ENCODE measurements around the gene RIPK1.
"Not testable (repeated sequence)": the region's sequence is repeated elsewhere in the genome, so short reads cannot be mapped to it uniquely, and the experiment has no call there.

Gene RIPK1

DNA sequence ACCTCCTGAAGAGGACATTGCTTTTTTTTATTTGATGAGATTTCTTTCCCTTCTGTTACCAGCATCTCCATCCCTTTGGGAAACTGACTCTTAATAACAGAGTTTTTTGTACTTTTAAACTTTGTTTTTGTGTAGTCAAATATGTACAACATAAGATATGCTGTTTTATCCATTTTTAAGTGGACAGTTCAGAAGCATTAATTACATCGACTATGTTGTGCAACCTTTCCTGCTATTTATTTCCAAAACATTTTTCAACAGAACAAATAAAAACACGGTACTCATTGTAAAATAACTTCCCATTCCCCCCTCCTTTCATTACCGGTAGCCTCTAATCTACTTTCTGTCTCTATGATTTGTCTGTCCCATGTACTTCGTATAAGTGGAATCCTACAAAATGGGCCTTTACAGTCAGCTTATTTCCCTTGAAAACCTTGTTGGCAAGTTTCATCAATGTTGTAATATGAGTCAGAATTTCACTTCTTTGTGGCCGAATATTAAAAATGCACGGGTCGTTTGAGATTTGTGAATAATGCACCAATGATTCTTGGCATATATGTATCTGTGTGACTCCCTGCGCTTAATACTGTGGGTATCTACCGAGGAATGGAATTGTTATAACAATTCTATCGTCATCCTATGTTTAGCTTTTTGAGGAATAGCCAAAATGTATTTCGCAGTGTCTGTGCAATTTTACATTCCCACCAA is 11.1 kb upstream of the RIPK1 start:
- TF ChIP-seq Cebpa-rat (IDR thresholded peaks at IDR 0.05): no peak
- H3K4me2 ChIP-seq: no peak overlapping the region
- no peaks in the 10 kb centered on the region for H3K9me3 ChIP-seq (replicated peaks in 1 of 11)
- H4K20me1 ChIP-seq: no peaks in the 10 kb centered on the region
- peaks cover 34 to 60% (median 49%) of the 10 kb centered on the region in 10 experiments for H3K4me1 ChIP-seq
- H3K9ac ChIP-seq: no peak overlapping the region
- H3K36me3 ChIP-seq: no peaks in the 10 kb centered on the region
- no peaks in the 10 kb centered on the region for H3K27me3 ChIP-seq
- no peak overlapping the region for H3K4me3 ChIP-seq
- H3K27ac ChIP-seq: no peak overlapping the region

DNA sequence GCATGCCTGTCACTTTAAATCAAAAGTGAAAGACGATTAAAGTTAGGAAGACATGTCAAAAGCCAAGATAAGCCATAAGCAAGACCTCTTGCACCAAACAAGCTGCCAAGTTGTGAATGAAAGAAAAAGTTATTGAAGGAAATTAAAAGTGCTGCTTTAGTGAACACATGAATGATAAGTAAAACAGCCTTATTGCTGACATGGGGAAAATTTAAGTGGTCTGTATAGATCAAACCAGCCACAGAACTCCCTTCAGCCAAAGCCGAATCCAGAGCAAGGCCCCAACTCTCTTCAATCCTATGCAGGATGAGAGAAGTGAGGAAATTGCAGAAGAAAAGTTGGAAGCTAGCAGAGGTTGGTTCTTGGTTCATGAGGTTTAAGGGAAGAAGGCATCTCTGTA is 9.3 kb upstream of the RIPK1 start:
- Histone ChIP-seq H3K4me2 (peak overlapping the region in 7 of 11 experiments; percentile 1 to 28 (median 19); a peak in 6 of 22 replicates), H3K27ac (no peak overlapping the region), H3K9me3 (replicated peaks in 1 of 11) (no peaks in the 10 kb centered on the region), H4K20me1 (no peaks in the 10 kb centered on the region), H3K4me3 (no peak overlapping the region), H3K27me3 (no peaks in the 10 kb centered on the region), H3K36me3 (no peaks in the 10 kb centered on the region), H3K9ac (no peak overlapping the region), H3K4me1 (peaks cover 25 to 48% (median 38%) of the 10 kb centered on the region in 10 experiments)
- TF ChIP-seq Cebpa-rat (IDR thresholded peaks at IDR 0.05): no peak

DNA sequence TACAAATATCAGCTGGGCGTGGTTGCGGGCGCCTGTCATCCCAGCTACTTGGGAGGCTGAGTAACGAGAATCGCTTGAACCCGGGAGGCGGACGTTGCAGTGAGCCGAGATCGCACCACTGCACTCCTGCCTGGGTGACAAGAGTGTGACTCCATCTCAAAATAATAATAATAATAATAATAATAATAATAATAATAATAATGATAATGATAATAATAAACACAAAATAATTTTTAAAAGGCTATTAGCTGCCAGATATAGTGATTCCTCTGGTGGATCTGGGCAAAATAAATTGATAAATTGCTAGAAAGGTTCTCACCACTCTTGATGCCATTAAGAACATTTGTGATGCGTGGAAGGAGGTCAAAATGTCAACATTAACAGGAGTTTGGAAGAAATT is 8.2 kb upstream of the RIPK1 start:
- H3K4me1 ChIP-seq: peaks cover 34 to 49% (median 39%) of the 10 kb centered on the region in 10 experiments
- not testable (repeated sequence) for H3K27ac ChIP-seq, H3K4me3 ChIP-seq

DNA sequence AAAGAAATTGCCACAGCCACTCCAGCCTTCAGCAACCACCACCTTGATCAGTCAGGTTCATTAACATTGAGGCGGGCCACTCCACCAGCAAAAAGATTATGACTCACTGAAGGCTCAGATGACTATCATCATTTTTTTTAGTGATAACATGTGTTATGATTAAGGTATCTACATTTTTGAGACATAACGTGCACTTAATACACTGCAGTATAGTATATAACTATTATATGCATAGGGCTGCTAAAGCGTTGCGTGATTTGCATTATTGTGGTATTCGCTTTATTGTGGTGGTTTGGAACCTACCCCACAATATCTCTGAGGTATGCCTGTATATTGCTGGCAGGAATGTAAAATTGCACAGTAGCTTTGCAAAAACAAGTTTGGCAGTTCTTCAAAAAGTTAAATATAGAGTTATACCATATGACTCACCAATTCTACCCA is 6.8 kb upstream of the RIPK1 start:
- H3K27ac ChIP-seq: no peak overlapping the region
- TF ChIP-seq Cebpa-rat (IDR thresholded peaks at IDR 0.05): no peak
- no peaks in the 10 kb centered on the region for H3K36me3 ChIP-seq
- no peaks in the 10 kb centered on the region for H3K27me3 ChIP-seq
- H3K4me2 ChIP-seq: peak overlapping the region; percentile 10 to 54 (median 37); a peak in 19 of 22 replicates
- H3K9ac ChIP-seq: no peak overlapping the region
- H3K4me1 ChIP-seq: peaks cover 38 to 55% (median 44%) of the 10 kb centered on the region in 10 experiments
- H3K4me3 ChIP-seq: no peak overlapping the region
- H3K9me3 ChIP-seq (replicated peaks in 1 of 11): no peaks in the 10 kb centered on the region
- H4K20me1 ChIP-seq: peaks cover 0 to 13% (median 0%) of the 10 kb centered on the region in 11 experiments; a peak in 6 of 22 replicates

More for the DNA sequence above, 8.2 kb upstream of the RIPK1 start:
- H3K4me2 ChIP-seq: peak overlapping the region in 7 of 11 experiments; percentile 2 to 54 (median 42); a peak in 7 of 22 replicates
- H3K9ac ChIP-seq; H4K20me1 ChIP-seq; H3K9me3 ChIP-seq (replicated peaks in 1 of 11); H3K36me3 ChIP-seq; H3K27me3 ChIP-seq: not testable (repeated sequence)

DNA sequence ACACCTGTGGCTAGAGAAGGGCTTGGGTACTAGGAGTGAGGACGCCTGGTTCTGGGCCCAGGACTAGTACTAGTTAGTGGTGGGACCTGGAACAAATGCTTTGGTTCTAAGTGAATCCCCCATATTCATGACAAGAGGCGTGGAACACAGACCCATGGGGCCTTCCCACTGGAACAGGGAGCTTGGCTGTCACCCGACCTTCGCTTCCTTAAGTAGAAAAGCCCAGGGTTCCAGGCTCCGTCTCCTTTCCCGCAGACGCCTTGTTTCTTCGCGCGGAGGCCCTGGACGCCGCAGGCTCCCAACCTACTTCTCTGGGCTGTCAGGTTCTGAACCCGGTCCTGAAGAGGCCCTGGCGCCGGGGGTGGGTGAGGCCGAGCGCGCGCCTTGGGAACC is 5.0 kb upstream of the RIPK1 start:
- Histone ChIP-seq H4K20me1 (peaks cover 0 to 22% (median 0%) of the 10 kb centered on the region in 11 experiments; a peak in 7 of 22 replicates), H3K4me2 (peak overlapping the region; percentile 52 to 99 (median 94); a peak in 21 of 22 replicates), H3K9ac (peak overlapping the region in 10 of 11 experiments; percentile 67 to 89 (median 80); a peak in 20 of 22 replicates), H3K27ac (peak overlapping the region in 7 of 11 experiments; percentile 64 to 76 (median 73); a peak in 10 of 22 replicates), H3K4me3 (peak overlapping the region; percentile 79 to 90 (median 84)), H3K4me1 (peaks cover 48 to 69% (median 58%) of the 10 kb centered on the region in 10 experiments)
- H3K36me3 ChIP-seq; H3K27me3 ChIP-seq; H3K9me3 ChIP-seq (replicated peaks in 1 of 11): not testable (repeated sequence)

DNA sequence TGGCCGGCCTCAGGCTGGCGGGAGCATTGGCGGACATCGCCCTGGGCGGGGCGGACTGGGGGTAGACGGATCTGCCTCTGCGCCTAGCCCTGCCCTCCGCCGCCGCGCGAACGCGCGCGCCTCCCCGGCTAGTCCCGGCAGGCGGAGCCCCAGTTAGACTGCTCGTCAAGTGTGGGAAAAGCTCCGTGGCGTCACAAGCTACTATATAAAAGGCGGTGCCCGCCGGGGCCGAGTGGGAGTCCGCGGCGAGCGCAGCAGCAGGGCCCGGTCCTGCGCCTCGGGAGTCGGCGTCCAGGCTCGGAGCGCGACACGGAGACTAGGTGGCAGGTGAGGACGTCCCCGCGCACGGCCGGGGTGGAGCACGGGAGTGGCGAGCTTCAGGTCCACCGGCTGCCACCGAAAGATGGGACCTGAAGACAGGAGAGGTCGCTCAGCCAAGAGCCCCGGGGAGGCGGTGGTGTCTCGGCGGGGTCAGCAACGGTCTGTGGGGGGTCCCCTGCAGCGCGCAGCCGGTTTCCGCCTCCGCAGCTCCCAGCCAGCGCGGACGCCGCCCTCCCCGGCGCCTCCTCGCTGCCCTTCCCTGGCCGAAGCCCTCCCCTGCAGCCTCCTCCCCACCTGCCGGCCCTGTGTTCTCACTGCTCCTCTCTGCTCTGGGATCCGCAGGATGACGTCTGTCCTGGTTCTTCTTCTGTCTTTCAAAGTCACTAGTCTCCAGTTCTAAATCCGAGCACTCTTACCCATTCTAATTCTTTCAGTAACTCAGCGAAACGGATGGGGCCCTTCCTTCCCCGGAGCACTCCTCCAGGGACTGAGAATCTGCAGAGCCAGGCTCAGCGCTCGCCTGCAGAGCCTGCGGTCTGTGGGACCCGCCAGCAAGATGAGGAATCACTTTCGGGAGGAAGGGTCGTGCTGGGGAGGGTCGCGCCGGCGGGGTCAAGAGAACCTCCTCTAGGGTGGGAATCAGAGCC is 4.3 kb upstream of the RIPK1 start:
- H3K4me3 ChIP-seq: peak overlapping the region; percentile 79 to 90 (median 84)

DNA sequence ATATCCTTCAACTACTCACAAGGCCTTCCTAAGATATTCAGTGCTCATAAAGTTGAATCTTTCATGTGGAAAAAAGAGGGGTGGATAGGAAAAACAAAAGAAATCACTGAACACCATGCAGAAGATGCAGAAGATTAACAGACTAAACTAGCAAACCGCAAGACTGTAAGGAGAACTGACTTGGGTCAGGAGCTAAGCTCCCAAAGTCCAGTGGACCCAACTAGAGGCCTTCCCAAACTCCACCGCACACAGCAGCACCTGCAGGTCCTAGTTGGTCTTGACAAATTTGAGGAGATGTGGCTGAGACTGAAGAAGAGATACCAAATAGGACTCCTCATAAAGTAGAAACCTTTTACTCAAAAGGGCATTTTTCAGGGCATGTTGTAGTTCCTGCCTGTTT is 3.3 kb downstream of the RIPK1 start:
- TF ChIP-seq Cebpa-rat (IDR thresholded peaks at IDR 0.05): no peak
- H3K4me1 ChIP-seq: peaks cover 59 to 73% (median 66%) of the 10 kb centered on the region in 10 experiments
- no peak overlapping the region; a peak in 1 of 22 replicates for H3K9ac ChIP-seq
- peaks cover 0 to 81% (median 30%) of the 10 kb centered on the region in 11 experiments; a peak in 13 of 22 replicates for H4K20me1 ChIP-seq
- no peak overlapping the region for H3K27ac ChIP-seq
- no peaks in the 10 kb centered on the region for H3K9me3 ChIP-seq (replicated peaks in 1 of 11)
- no peak overlapping the region for H3K4me3 ChIP-seq
- peaks cover 0 to 38% (median 14%) of the 10 kb centered on the region in 11 experiments; a peak in 16 of 22 replicates for H3K36me3 ChIP-seq
- no peaks in the 10 kb centered on the region for H3K27me3 ChIP-seq
- H3K4me2 ChIP-seq: peak overlapping the region in 1 of 11 experiments; percentile 91; a peak in 1 of 22 replicates

More for the DNA sequence above, 4.3 kb upstream of the RIPK1 start:
- H3K27me3 ChIP-seq: no peaks in the 10 kb centered on the region
- H3K36me3 ChIP-seq: no peaks in the 10 kb centered on the region
- H4K20me1 ChIP-seq: peaks cover 0 to 22% (median 0%) of the 10 kb centered on the region in 11 experiments; a peak in 8 of 22 replicates
- H3K9me3 ChIP-seq (replicated peaks in 1 of 11): no peaks in the 10 kb centered on the region
- H3K9ac ChIP-seq: peak overlapping the region; percentile 67 to 89 (median 80)
- TF ChIP-seq Cebpa-rat (IDR thresholded peaks at IDR 0.05): no peak
- H3K27ac ChIP-seq: peak overlapping the region; percentile 64 to 76 (median 71)
- H3K4me1 ChIP-seq: peaks cover 48 to 67% (median 57%) of the 10 kb centered on the region in 10 experiments
- H3K4me2 ChIP-seq: peak overlapping the region; percentile 82 to 99 (median 96)

DNA sequence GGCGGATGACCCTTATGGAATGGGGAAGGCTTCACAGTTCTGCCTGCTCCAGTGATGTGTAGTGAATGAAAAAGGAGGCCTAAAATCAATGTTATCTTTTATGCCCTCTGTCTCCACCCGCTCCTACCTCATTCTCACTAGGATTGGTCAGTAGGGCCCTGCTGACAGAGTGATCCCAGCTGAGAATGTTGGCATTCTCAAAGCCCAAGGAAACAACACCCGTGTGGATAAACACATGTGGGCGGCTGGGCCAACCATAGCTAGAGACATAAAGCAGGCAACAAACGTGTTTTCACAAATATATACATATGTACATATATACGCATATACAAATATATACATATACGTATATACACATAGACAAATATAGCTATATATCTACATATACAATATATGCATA is 4.5 kb downstream of the RIPK1 start:
- H3K27ac ChIP-seq: no peak overlapping the region
- H3K9ac ChIP-seq: no peak overlapping the region
- H3K4me3 ChIP-seq: no peak overlapping the region
- H3K4me2 ChIP-seq: no peak overlapping the region
- TF ChIP-seq Cebpa-rat (IDR thresholded peaks at IDR 0.05): no peak
- peaks cover 50 to 63% (median 57%) of the 10 kb centered on the region in 10 experiments for H3K4me1 ChIP-seq
- peaks cover 11 to 50% (median 26%) of the 10 kb centered on the region in 11 experiments for H3K36me3 ChIP-seq
- peaks cover 0 to 8% (median 4%) of the 10 kb centered on the region in 11 experiments; a peak in 8 of 22 replicates for H3K9me3 ChIP-seq (replicated peaks in 1 of 11)
- H4K20me1 ChIP-seq: peaks cover 0 to 82% (median 35%) of the 10 kb centered on the region in 11 experiments; a peak in 13 of 22 replicates
- H3K27me3 ChIP-seq: no peaks in the 10 kb centered on the region
